ENCODE results near the gene ZC3H6.
A peak's percentile ranks its signal among the peaks of the same experiment; 100 is the strongest.

ZC3H6 gene

GRCh38 chr2:112275311-112275886 lies at the start of gene ZC3H6:
TSS of gene ZC3H6 (plus strand) at chr2:112275597. CDS start at chr2:112275995, 398 bp downstream.
- no peak for TF ChIP-seq CTCF (IDR thresholded peaks at IDR 0.05; ENCODE audit: low read length, missing control alignments)
- peak; percentile 99 for DNase-seq (ENCODE audit: low read depth)
- H3K4me3 ChIP-seq (replicated peaks; ENCODE audit: low read depth, low read length): peak within 1 kb of the TSS; percentile 88

- H3K4me3 ChIP-seq (replicated peaks; ENCODE audit: low read depth, low read length): no peak overlapping the region
- TF ChIP-seq CTCF (IDR thresholded peaks at IDR 0.05; ENCODE audit: low read length, missing control alignments): no peak
- peak; percentile 56 for DNase-seq (ENCODE audit: low read depth)
Measured at GRCh38 chr2:112229348-112229747, 46.0 kb upstream of the ZC3H6 start.

GRCh38 chr2:112230371-112230770 lies 45.0 kb upstream of the ZC3H6 start:
- no peak for DNase-seq (ENCODE audit: low read depth)
- TF ChIP-seq CTCF (IDR thresholded peaks at IDR 0.05; ENCODE audit: low read length, missing control alignments): no peak
- no peak overlapping the region for H3K4me3 ChIP-seq (replicated peaks; ENCODE audit: low read depth, low read length)

GRCh38 chr2:112239862-112240261 lies 35.5 kb upstream of the ZC3H6 start:
- DNase-seq (ENCODE audit: low read depth): no peak
- no peak for TF ChIP-seq CTCF (IDR thresholded peaks at IDR 0.05; ENCODE audit: low read length, missing control alignments)
- H3K4me3 ChIP-seq (replicated peaks; ENCODE audit: low read depth, low read length): no peak overlapping the region

- no peak for TF ChIP-seq CTCF (IDR thresholded peaks at IDR 0.05; ENCODE audit: low read length, missing control alignments)
- H3K4me3 ChIP-seq (replicated peaks; ENCODE audit: low read depth, low read length): no peak overlapping the region
- no peak for DNase-seq (ENCODE audit: low read depth)
Measured at GRCh38 chr2:112242384-112242783, 33.0 kb upstream of the ZC3H6 start.

- no peak for TF ChIP-seq CTCF (IDR thresholded peaks at IDR 0.05; ENCODE audit: low read length, missing control alignments)
- DNase-seq (ENCODE audit: low read depth): no peak
Measured at GRCh38 chr2:112243233-112243632, 32.2 kb upstream of the ZC3H6 start.

GRCh38 chr2:112244854-112245253 lies 30.5 kb upstream of the ZC3H6 start:
- H3K4me3 ChIP-seq (replicated peaks; ENCODE audit: low read depth, low read length): no peak overlapping the region
- no peak for DNase-seq (ENCODE audit: low read depth)
- no peak for TF ChIP-seq CTCF (IDR thresholded peaks at IDR 0.05; ENCODE audit: low read length, missing control alignments)

More at GRCh38 chr2:112243233-112243632, 32.2 kb upstream of the ZC3H6 start:
- H3K4me3 ChIP-seq (replicated peaks; ENCODE audit: low read depth, low read length): no peak overlapping the region

All from fibroblast of pulmonary artery (primary cell).